GM21423 (cell line): Measurements from ENCODE around the gene ITPRIP.
A peak's percentile ranks its signal among the peaks of the same experiment; 100 is the strongest.

Source experiments
- ATAC-seq: cut with Tn5 transposase; IDR thresholded peaks from one replicate; pipeline ENCODE4 v1.9.1; 2021; ENCODE audit warnings: mild to moderate bottlenecking, moderate library complexity; ENCODE audit not compliant: unreplicated experiment

Gene ITPRIP, protein sequence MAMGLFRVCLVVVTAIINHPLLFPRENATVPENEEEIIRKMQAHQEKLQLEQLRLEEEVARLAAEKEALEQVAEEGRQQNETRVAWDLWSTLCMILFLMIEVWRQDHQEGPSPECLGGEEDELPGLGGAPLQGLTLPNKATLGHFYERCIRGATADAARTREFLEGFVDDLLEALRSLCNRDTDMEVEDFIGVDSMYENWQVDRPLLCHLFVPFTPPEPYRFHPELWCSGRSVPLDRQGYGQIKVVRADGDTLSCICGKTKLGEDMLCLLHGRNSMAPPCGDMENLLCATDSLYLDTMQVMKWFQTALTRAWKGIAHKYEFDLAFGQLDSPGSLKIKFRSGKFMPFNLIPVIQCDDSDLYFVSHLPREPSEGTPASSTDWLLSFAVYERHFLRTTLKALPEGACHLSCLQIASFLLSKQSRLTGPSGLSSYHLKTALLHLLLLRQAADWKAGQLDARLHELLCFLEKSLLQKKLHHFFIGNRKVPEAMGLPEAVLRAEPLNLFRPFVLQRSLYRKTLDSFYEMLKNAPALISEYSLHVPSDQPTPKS

DNA sequence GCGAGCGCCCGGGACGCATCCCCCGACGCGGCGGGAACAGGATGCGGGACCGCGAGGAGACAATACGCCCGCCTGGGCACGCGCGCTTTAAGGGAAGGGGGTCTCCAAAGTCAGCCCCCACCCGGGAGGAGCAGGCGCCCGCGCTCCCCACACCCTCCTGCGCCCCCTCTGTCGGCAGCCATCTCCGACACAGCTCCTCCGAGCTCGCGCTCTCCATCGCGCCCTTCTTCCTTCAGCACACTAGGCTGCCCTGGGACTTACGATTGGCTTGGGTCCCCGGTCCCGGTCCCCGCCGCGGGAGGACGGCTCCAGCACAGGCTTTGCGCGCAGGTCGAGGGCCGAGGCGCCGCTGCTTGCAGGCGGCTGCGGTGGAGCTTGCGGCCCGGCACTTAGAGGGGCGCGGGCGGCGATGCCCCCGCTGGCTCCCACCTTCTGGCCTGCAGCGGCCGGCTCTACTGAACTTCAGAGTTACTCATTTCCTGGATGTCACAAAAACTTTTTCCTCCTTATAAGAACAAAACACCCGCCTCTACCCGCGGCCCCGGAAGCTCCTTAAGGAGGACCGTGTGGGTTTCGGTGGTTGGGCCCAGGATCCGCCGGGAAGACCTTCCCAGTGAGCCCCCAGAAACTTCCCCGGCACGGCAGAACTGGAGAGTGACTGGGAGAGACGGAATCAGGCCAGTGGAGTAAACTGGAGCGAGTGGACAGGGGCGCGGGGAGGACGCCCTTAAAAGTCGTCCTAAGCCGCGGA lies at the start of gene ITPRIP:
TSS of gene ITPRIP (minus strand) at position 481 of the 751 bp plus-strand sequence. CDS start 22,414 bp downstream, outside the sequence.
- ATAC-seq, result peak; percentile 73

DNA sequence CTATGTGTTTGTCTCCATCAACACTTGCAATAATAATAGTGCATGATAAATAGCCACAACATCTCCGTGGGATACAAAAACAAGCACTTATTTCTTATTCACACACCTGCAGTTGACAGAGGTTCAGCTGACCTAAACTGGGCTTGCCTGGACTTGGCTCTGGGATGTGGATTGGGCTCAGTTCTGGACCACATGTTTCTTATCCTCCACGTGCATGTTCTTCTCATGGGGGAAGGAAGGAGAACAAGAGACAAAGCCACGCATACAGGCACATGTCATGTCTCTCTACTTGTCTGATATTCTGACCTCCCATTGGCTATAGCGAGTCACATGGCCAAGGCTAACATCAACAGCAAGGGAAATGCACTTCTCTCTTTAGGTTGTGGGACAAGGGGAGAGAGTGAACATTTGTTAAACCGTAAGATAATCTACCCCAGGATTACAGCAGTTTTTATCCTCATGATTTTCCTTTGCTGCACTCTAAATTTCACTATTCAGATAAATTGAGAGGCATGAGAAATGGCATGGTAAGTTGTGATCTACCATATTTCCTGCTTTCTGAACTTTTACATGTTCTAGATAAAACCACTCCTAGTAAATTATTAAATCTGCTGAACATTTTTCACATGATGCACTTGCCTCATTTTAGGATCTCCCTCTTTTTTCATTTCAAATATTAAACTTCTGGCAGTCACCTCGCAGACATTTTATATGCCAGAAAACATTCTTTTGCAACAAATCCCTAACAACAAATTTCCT lies 49.0 kb upstream of the ITPRIP start:
- ATAC-seq, result peak; percentile 86

DNA sequence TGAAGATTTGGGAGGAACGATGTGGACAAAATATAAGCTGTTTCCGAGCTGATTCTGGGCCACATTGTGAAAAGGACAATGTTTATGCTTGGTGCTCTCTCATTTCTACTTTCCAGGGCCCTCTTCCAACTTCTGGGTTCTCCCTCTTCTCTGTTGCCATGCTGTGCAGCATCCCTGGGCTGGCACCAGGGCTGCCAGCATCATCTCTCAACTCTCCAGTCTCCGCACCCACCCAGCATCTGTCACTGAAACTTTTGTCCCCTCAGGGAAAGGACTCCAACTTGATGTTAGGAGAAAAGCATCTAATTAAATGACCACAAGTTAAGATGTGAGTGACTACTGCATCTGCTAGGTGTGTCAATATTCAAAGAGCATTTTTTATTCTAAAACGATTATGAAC lies 42.1 kb upstream of the ITPRIP start:
- ATAC-seq, result no peak

DNA sequence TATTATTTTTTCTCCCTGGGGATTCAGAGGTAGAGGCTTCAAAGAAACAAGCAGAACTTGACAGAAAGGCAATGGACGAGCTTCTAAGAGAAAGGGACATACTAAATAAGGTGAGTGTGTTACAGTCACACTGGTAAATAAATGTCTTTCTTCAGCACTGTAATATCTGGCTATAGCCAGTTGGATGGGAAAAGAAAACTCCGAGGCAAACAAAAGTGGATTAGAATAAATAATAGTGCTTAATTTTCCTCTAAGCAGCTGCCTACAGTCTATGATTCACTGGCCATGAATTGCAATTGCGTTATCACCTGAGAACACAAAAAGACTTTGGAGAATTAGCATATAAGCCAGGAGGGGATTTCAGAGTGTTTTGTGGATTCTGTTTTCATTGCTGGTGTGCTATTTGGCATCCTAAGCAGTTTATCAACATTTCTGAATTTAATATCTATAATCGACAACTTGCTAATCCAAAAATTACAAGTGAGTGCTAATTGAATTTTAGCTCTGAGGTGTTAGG lies 38.6 kb upstream of the ITPRIP start:
- no peak for ATAC-seq

DNA sequence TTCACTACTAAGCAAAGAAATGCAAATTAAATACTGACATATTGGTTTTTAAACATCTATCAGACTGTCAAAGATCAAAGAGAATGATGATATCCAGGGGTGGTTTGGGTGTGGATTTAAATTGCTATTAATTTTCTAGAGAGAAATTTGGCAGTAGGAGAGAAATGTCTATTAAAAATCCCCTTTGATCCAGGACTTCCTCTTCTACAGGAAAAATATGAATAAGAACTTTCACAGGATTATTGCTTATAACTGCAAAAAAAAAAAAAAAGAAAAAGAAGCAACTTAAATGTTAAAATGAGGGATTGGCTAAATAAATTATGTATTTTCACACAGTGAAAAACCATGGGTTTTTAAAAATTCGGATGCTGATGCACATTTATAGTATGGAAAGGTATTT lies 36.3 kb upstream of the ITPRIP start:
- ATAC-seq, result no peak

DNA sequence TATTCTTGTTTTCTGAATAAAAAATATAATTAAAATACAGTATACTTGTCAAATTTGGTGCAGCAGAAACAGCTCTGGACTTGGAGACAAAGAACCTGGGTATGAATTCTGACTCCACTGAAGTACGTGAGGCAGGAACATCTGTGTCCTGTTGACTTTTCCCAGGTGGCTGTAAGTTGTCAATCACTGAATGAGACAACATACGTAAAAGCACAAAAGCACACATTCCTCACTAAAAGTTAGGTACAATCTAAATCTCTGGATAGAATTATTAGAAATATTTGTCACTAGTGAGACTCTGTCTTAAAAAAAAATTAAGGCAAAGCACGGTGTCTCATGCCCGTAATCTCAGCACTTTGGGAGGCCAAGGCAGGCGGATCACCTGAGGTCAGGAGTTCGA lies 33.5 kb upstream of the ITPRIP start:
- no peak for ATAC-seq

DNA sequence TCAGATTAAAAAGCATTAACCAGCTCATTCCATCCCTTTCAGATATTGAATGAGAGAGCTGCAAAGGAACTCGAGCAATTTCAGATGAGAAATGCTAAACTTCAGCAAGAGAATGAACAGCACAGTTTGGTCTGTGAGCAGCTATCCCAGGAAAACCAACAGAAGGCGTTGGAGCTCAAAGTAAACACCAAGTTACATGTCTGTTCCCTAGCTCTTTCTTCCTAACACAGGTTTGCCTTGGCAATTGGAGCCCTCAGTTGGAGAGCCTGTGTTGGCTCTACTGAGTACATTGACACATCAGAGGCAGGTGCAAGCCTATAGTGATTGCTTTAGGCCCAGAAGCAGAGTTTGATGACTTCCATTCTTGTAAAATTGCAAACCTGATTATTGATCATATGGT lies 30.1 kb upstream of the ITPRIP start:
- ATAC-seq, result no peak

DNA sequence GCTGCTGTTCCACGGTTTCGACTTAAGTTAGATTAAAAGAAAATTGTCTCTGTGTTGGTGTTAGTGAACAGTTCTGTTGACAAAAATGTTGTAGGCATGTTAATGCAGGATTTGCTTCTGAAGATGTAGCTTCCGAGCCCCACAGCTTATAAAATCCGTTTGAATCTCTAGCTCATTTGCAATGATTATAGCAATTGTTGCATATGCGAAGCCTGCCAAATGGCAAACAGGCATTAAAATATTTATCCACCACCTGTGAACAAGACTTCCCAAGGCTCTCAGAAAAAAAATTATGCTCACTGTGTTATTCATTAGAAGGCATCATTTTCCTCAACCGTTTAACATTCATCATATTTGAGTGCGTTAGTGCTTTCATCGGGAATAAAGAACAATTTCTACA lies 29.6 kb upstream of the ITPRIP start:
- ATAC-seq, result no peak

DNA sequence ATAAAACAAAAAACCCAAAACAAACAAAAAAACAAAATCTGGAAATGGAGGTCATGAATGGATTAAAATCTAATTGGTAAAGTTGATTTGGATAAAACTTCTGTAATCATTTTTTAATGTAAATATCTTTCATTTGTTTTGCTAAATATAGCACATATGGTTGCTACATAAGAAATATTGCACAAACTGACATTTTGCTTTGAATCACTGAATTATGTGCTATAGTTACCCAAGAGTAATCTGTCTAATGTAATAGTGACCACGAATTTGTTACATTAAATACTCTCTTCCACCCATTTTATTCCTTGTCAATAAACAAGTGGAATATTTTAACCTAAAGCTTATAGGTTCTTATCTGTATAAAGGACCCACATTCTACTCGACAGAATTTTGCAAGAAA lies 21.5 kb upstream of the ITPRIP start:
- no peak for ATAC-seq

DNA sequence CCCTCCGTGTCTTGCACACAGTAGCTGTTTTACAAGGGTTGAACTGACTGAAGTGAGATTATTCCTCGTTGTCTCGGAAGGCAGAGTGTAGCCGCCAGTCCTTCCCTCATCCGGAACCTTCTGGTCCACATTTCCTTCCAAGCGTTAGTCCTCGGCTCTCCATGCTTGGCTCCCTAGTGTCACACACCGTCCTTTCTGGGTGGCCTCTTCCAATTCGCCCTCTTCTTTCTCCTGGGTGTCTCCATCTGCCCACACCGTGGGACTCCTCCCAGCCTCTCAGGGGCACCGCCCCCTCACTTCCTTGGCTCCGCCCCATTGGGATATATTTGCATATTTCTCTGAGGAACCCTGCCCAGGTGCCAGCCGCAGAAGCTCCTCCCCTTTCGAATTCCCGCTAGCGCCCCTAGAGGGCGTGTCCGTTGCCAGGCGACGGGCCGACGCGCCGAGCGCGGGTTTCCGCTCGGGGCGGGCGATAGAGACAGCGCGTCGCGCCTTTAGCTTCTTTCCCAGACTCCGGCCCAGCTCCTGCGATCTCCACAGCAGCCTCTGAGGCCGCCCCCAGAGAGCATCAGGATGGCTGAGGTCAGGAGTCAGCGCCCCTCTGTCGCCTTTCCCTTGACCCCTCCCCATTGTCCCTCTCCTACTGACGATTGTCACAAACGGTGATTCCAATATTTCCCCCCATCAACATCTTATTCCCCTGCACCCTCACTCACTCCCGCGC lies 15.2 kb upstream of the ITPRIP start, which contains the start of gene CFAP58:
TSS of gene CFAP58 (plus strand) at position 509 of the 724 bp plus-strand sequence. CDS start at position 574, 65 bp downstream.
- peak; percentile 63 for ATAC-seq

DNA sequence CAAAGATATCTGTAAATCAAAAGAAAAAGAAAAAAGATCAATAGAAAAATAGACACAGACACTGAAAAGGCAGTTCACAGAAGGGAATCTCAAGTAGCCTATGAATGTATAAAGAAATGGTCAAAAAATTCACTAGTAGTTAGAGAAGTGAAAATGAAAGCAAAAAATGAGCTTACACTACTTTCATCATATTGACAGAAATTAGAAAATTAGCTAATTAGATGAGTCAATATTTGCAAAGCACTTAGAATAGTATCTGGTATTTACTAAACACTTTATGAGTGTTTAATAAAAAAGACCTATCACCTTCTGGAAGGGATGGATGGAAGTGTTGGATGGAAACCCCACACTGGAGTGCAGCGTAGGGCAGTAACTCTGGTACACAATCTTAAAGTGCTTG lies 13.7 kb upstream of the ITPRIP start:
- peak; percentile 18 for ATAC-seq

DNA sequence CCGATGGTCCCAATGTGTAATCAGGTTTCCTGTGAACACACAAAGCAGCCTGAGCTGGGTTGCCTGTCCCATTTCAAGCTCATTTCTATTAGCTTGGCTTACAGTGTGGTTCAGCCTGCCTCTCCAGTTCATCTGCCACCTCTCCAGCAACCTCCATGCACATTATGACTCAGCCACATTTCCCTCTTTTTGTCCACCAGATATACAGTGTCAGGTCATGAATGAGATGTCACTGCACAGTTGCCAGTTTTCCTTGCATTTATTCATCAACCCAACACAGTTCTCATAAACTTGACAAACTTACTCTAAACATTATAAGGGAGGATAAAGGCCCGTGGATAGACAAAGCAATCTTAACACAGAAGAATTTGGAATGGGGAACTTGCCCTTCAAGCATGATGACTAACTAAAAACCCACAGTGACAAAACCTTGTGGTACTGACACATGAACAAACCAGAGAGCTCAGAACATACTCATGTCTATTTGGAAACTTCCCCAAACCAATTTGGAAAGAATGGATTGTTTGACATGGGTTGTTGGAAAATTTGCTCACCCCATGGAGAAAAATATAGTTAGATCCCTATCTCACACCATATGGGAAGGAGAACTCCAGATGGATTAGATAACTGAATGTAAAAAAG lies 12.9 kb upstream of the ITPRIP start:
- peak; percentile 19 for ATAC-seq

DNA sequence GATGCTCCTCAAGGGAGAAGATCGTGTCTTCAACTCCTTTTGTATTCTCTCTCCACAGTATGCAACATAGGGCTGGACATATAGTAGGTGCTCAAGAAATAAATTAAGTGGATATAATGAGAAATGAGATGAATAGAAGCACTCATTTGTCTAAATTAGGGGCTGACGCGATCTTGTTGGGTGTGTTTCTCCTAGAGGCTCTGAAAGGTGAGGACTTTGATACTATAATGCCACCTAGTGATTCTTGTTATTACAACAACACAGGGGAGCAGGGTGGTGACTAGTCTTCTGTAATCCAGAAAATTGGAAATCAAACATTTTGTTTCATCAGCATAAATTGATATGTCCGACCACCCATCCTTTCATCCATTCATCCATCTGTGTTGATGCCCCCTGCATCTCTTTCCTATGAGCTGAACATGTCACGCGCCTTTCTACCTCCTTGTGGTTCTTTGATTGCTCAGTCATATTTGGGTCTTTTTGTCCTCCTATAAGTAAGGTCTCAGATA lies 11.9 kb upstream of the ITPRIP start:
- peak; percentile 32 for ATAC-seq

DNA sequence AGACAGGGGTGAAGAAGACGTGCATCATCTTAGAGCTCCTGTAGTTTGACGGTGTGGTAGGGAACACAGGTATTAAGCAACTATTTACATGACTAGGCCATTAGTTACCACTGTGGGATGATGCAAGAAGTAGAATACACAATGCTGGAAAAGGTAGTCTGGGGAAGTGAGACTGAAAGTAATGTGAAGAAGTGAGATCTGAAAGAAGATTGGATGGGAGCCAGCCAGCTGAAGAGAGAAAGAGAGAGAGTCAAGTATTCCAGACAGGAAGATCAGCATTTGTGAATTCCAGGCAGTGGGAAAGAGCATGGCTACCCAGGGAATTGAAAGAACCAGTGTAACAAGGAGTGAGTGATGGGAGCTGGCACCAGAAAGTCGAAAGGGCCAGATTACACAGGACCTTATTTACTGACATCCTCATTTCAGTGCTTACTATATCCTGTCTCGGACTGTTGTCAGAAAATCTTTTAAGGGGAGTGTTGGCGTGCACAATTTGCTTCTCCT lies 11.4 kb upstream of the ITPRIP start:
- peak; percentile 51 for ATAC-seq

DNA sequence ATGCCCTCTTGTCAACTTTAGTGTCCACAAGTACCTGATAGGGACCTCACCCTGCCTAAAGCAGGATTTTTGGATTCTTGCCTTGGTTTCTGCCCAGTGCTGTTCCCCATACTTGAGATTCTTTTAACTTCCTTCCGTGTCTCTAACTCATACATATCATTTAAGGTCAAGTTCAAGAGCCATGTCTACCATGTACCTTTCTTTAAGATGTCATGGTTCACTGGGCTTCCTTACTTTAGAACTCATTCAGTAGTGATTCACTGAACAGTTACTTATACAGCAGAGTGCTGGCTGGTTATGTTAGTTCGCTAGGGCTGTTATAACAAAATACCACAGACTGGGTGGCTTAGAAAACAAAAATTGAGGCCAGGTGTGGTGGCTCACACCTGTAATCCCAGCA lies 10.3 kb upstream of the ITPRIP start:
- no peak for ATAC-seq

DNA sequence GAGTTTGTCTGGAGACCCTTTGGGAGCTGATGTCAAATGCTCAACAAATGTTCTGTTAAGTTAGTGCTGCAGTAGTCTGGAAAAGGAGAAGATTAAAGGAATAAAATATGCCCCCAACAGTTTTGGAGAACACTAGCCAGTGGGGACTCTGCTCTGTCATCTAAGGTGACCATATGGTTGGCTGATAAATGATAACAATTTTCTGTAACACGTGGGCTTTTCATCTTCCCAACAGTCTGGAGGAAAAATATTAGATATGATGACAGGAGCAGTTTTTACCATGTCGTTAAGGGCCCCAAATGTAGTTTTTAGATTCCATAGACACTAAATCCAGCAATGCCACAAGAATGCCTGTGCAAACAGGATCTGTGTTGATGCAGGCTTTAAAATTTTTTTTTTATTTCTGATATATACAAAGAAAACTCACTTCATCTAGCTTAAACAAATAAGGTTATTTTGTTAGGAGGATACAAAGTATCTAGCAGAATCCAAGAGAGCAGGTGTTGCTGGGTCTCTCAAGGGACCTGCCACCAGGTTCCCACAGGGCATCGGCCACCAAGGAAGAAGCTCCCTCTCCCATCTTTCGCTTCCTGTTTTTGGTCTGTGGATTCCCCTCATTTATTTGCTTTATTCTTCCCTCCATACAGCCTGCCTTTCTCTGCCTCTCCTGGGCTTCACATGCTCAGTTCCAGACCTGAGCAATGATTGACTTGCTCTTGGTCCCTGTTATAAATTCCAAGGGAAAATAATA lies 9.2 kb upstream of the ITPRIP start:
- no peak for ATAC-seq

DNA sequence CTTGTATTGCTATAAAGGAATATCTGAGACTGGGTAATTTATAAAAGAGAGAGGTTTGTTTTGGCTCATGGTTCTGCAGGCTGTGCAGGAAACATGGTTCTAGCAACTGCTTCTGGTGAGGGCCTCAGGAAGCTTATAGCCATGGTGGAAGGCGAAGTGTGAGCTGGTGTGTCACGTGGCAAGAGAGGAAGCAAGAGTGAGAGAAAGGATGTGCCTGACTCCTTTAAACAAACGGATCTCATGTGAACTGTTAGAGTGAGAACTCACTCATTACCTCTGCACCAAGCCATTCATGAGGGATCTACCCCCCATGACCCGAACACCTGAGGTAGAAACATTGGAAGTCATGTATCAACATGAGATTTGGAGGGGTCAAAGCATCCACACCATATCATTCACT lies 7.7 kb upstream of the ITPRIP start:
- no peak for ATAC-seq

DNA sequence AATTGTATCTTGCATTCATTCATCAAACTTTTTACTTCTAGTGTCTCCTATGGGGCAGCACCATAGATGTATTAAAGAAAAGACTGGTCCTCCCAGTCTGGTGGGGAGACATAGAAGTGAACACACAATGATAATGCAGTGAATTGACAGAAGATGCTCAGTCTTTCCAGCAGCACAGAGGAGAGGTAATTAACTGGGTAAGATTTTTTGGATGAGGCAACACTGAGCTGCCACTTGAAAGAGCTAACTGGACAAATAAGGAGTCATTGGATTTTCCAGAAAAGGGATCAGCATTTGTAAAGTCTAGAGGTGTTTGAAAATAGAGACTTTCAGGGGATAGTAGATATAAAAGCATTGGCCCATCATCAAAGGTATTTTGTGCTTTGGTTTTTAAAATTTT lies 7.2 kb upstream of the ITPRIP start:
- no peak for ATAC-seq

DNA sequence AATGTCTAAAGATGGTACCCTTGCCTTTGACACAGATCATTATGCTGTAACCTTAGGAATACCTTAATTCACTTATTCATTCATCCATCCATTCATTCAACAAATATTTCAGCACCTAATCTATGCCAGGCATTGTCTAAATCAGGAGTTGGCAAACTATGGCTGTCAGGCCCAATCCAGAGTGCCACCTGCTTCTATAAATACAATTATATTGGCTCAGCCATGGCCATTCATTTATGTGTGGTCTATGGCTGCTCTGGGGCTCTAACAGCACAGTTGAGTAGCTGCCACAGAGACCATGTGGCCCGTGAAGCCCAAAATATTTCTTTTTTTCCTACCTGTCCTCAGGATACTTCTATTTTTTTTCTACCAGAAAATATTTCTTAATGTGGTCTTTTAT lies 6.0 kb upstream of the ITPRIP start:
- no peak for ATAC-seq
